Stimulated activated CD8-positive, alpha-beta memory T cell treated with anti-CD3 and anti-CD28 coated beads, Interleukin-7, amount 100 ng/mL, for 48 hours (primary cell): ENCODE results near the gene NR2F2.
A peak's percentile ranks its signal among the peaks of the same experiment; 100 is the strongest.

Experiments used
- DNase-seq, 2 donors: peaks; one replicate each; pipeline ENCODE4 v3.0.0-alpha.2; 2020; ENCODE audit warnings: low read depth in 1 of 2; ENCODE audit errors: extremely low read depth in 1 of 2

NR2F2 gene

GRCh38 chr15:96330450-96331143, at the start of gene NR2F2:
TSS of gene NR2F2 (plus strand) at chr15:96330700. CDS start at chr15:96332106, 1,406 bp downstream.
- peak; percentile 17 to 28 for DNase-seq

- DNase-seq = no peak
These were observed 45.2 kb upstream of the NR2F2 start for GRCh38 chr15:96285305-96285704.

- DNase-seq = no peak
These were observed 44.7 kb upstream of the NR2F2 start for GRCh38 chr15:96285729-96286254.

GRCh38 chr15:96290679-96291078, 39.8 kb upstream of the NR2F2 start:
- DNase-seq = no peak

GRCh38 chr15:96292635-96293034, 37.9 kb upstream of the NR2F2 start:
- no peak for DNase-seq

GRCh38 chr15:96293441-96293840, 37.1 kb upstream of the NR2F2 start:
- DNase-seq = no peak

GRCh38 chr15:96294766-96295165, 35.7 kb upstream of the NR2F2 start:
- DNase-seq = no peak

GRCh38 chr15:96296264-96296663, 34.2 kb upstream of the NR2F2 start:
- no peak for DNase-seq

GRCh38 chr15:96297783-96298182, 32.7 kb upstream of the NR2F2 start:
- no peak for DNase-seq

- no peak for DNase-seq
These were observed 32.3 kb upstream of the NR2F2 start for GRCh38 chr15:96298217-96298616.

- DNase-seq = no peak
These were observed 29.7 kb upstream of the NR2F2 start for GRCh38 chr15:96300836-96301235.

- no peak for DNase-seq
These were observed 26.9 kb upstream of the NR2F2 start for GRCh38 chr15:96303503-96304056.

- DNase-seq = no peak
These were observed 25.7 kb upstream of the NR2F2 start for GRCh38 chr15:96304839-96305238.

GRCh38 chr15:96306321-96306720, 24.2 kb upstream of the NR2F2 start:
- no peak for DNase-seq

GRCh38 chr15:96307856-96308394, 22.6 kb upstream of the NR2F2 start:
- DNase-seq = no peak

- DNase-seq = no peak
These were observed 21.3 kb upstream of the NR2F2 start for GRCh38 chr15:96309143-96309660.

- no peak for DNase-seq
These were observed 19.1 kb upstream of the NR2F2 start for GRCh38 chr15:96311256-96311955.

GRCh38 chr15:96311956-96312294, 18.6 kb upstream of the NR2F2 start:
- no peak for DNase-seq

GRCh38 chr15:96312641-96313335, 17.7 kb upstream of the NR2F2 start:
- no peak for DNase-seq

GRCh38 chr15:96314518-96314917, 16.0 kb upstream of the NR2F2 start:
- DNase-seq = no peak

- no peak for DNase-seq
These were observed 15.5 kb upstream of the NR2F2 start for GRCh38 chr15:96314963-96315362.
